Measurements from ENCODE around the gene ELOA. TPM values are rescaled to one million over a fixed set of nuclear protein-coding genes. Genes with fewer than 3 reads are reported as not detected.

The ELOA gene
- 28.4 to 31.5 TPM (median 30.4 TPM) in 3 replicates for total RNA-seq

- Mint-ChIP-seq H3K27ac (peak within 1 kb of the TSS; percentile 95), H3K4me3 (peak within 1 kb of the TSS; percentile 89), H3K36me3 (no peaks in the 10 kb centered on the region), H3K9me3 (no peaks in the 10 kb centered on the region), H3K27me3 (ENCODE audit: low read depth) (no peaks in the 10 kb centered on the region), H3K4me1 (peaks cover 29% of the 10 kb centered on the region)
- no peak for TF ChIP-seq CTCF (IDR thresholded peaks at IDR 0.05; ENCODE audit: unreplicated experiment)
- peak; percentile 58 to 79 for DNase-seq (ENCODE audit: low spot score in 2 of 2, unreplicated experiment in 2 of 2)
These were observed at the start of gene ELOA for GRCh38 chr1:23743287-23744152. Gene ELOA, plus strand, starts transcription at chr1:23743471. Its CDS starts 33 bp downstream, at chr1:23743504.

GRCh38 chr1:23693599-23693998, 49.7 kb upstream of the ELOA start:
- H3K4me1 Mint-ChIP-seq: peaks cover 45% of the 10 kb centered on the region
- H3K27me3 Mint-ChIP-seq (ENCODE audit: low read depth): no peaks in the 10 kb centered on the region

GRCh38 chr1:23694371-23694770, 48.9 kb upstream of the ELOA start:
- peak overlapping the region; percentile 98 for H3K4me3 Mint-ChIP-seq
- no peak for DNase-seq (ENCODE audit: low spot score in 2 of 2, unreplicated experiment in 2 of 2)
- peaks cover 48% of the 10 kb centered on the region for H3K36me3 Mint-ChIP-seq
- H3K27me3 Mint-ChIP-seq (ENCODE audit: low read depth): no peaks in the 10 kb centered on the region
- H3K27ac Mint-ChIP-seq: peak overlapping the region; percentile 11
- H3K4me1 Mint-ChIP-seq: peaks cover 45% of the 10 kb centered on the region
- no peaks in the 10 kb centered on the region for H3K9me3 Mint-ChIP-seq
- no peak for TF ChIP-seq CTCF (IDR thresholded peaks at IDR 0.05; ENCODE audit: unreplicated experiment)

More at GRCh38 chr1:23693599-23693998, 49.7 kb upstream of the ELOA start:
- peak overlapping the region; percentile 95 for H3K27ac Mint-ChIP-seq
- no peak for TF ChIP-seq CTCF (IDR thresholded peaks at IDR 0.05; ENCODE audit: unreplicated experiment)
- H3K36me3 Mint-ChIP-seq: peaks cover 47% of the 10 kb centered on the region
- peak overlapping the region; percentile 98 for H3K4me3 Mint-ChIP-seq
- H3K9me3 Mint-ChIP-seq: no peaks in the 10 kb centered on the region
- no peak for DNase-seq (ENCODE audit: low spot score in 2 of 2, unreplicated experiment in 2 of 2)

- TF ChIP-seq CTCF (IDR thresholded peaks at IDR 0.05; ENCODE audit: unreplicated experiment): no peak
- H3K4me1 Mint-ChIP-seq: peaks cover 45% of the 10 kb centered on the region
- DNase-seq (ENCODE audit: low spot score in 2 of 2, unreplicated experiment in 2 of 2): no peak
- no peaks in the 10 kb centered on the region for H3K27me3 Mint-ChIP-seq (ENCODE audit: low read depth)
- no peak overlapping the region for H3K27ac Mint-ChIP-seq
- no peaks in the 10 kb centered on the region for H3K9me3 Mint-ChIP-seq
- no peak overlapping the region for H3K4me3 Mint-ChIP-seq
- H3K36me3 Mint-ChIP-seq: peaks cover 56% of the 10 kb centered on the region
These were observed 47.6 kb upstream of the ELOA start for GRCh38 chr1:23695667-23696066.

GRCh38 chr1:23696335-23696989, 46.8 kb upstream of the ELOA start:
- Mint-ChIP-seq H3K9me3 (no peaks in the 10 kb centered on the region), H3K27ac (no peak overlapping the region), H3K4me3 (no peak overlapping the region), H3K36me3 (peaks cover 63% of the 10 kb centered on the region), H3K4me1 (peaks cover 45% of the 10 kb centered on the region), H3K27me3 (ENCODE audit: low read depth) (no peaks in the 10 kb centered on the region)
- no peak for DNase-seq (ENCODE audit: low spot score in 2 of 2, unreplicated experiment in 2 of 2)
- TF ChIP-seq CTCF (IDR thresholded peaks at IDR 0.05; ENCODE audit: unreplicated experiment): no peak

All from mesothelial cell of epicardium (in vitro differentiated cells).